Measurements from ENCODE around the gene AQP6. TPM values are rescaled to one million over a fixed set of nuclear protein-coding genes. Genes with fewer than 3 reads are reported as not detected.

AQP6 gene
- total RNA-seq, 2 donors from 2014 or later = 0.20 TPM; not detected in 1

DNA sequence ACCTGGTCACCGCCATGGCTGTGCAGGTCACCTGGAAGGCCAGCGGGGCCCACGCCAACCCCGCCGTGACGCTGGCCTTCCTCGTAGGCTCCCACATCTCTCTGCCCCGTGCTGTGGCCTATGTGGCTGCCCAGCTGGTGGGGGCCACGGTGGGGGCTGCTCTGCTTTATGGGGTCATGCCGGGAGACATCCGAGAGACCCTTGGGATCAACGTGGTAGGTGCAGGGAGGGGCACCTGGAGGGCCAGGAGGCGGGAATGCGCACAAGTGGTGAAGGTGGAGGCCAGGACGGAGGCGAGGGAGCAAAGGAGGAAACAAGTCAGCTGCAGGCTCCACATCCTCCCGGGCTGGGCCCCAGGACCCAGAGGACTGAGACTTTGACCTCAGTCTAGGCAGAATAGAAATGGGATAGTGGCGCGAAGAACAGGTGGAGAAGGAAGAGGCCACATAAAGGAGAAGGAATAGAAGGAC lies 649 bp downstream of the AQP6 start:
- WGBS, 2 experiments (ENCODE audit: insufficient coverage in 1 of 2, insufficient read length in 1 of 2) = 92 to 94% methylated on average over 15 to 19 of the region's 19 CpGs

DNA sequence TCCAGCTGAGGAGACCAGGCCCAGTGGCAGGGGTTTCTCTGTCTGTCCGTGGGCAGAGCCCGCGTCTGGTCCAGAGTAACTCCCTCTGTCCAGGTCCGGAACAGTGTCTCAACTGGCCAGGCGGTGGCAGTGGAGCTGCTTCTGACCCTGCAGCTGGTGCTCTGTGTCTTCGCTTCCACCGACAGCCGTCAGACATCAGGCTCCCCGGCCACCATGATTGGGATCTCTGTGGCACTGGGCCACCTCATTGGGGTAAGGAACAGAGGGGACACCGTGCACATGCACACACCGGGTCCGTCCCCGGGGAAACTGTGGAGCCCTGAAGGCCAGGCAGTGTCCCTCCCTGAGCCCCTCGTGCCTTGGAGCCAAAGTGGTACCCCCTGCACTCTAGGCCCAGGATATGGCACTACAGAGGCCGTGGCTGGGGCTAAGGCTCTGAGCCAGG lies 1.5 kb downstream of the AQP6 start:
- H3K9me3 Mint-ChIP-seq = no peaks in the 10 kb centered on the region
- H3K4me1 Mint-ChIP-seq = peaks cover 11% of the 10 kb centered on the region
- peak; percentile 70 for TF ChIP-seq CTCF (conservative IDR thresholded peaks at IDR 0.05)
- Histone ChIP-seq H3K36me3 (ENCODE audit: control insufficient read depth, insufficient read depth, low read length) (no peaks in the 10 kb centered on the region), H3K27ac (ENCODE audit: low read depth, low read length) (no peak overlapping the region), H3K9me3 (ENCODE audit: control insufficient read depth, low read length) (no peaks in the 10 kb centered on the region), H3K27me3 (ENCODE audit: control insufficient read depth, insufficient read depth, low read length, poor library complexity, severe bottlenecking) (peaks cover 22% of the 10 kb centered on the region), H3K4me1 (ENCODE audit: control insufficient read depth, insufficient read depth, low read length) (peaks cover 3% of the 10 kb centered on the region), H3K9ac (ENCODE audit: extremely low read depth, low read length, poor library complexity, severe bottlenecking) (no peak overlapping the region), H3K4me3 (ENCODE audit: low read length) (no peak overlapping the region)
- no peak overlapping the region for H3K4me3 Mint-ChIP-seq
- peaks cover 17% of the 10 kb centered on the region for H3K27me3 Mint-ChIP-seq (ENCODE audit: insufficient read depth)
- 82 to 87% methylated on average over 7 to 15 of the region's 15 CpGs for WGBS, 2 experiments (ENCODE audit: insufficient coverage in 1 of 2, insufficient read length in 1 of 2)
- peak; percentile 84 for DNase-seq
- no peak overlapping the region for H3K27ac Mint-ChIP-seq
- no peaks in the 10 kb centered on the region for H3K36me3 Mint-ChIP-seq (ENCODE audit: low read depth)

More for the DNA sequence above, 649 bp downstream of the AQP6 start:
- no peak overlapping the region for H3K4me3 ChIP-seq (ENCODE audit: low read length)
- Mint-ChIP-seq H3K9me3 (no peaks in the 10 kb centered on the region), H3K4me1 (peaks cover 3% of the 10 kb centered on the region), H3K27ac (no peak overlapping the region), H3K4me3 (no peak overlapping the region), H3K27me3 (ENCODE audit: insufficient read depth) (peaks cover 15% of the 10 kb centered on the region), H3K36me3 (ENCODE audit: low read depth) (no peaks in the 10 kb centered on the region)
- H3K9ac ChIP-seq (ENCODE audit: extremely low read depth, low read length, poor library complexity, severe bottlenecking) = no peak overlapping the region
- no peaks in the 10 kb centered on the region for H3K4me1 ChIP-seq (ENCODE audit: control insufficient read depth, insufficient read depth, low read length)
- H3K36me3 ChIP-seq (ENCODE audit: control insufficient read depth, insufficient read depth, low read length) = no peaks in the 10 kb centered on the region
- no peak overlapping the region for H3K27ac ChIP-seq (ENCODE audit: low read depth, low read length)
- no peak for DNase-seq
- H3K9me3 ChIP-seq (ENCODE audit: control insufficient read depth, low read length) = no peaks in the 10 kb centered on the region
- TF ChIP-seq CTCF (conservative IDR thresholded peaks at IDR 0.05) = no peak
- peaks cover 31% of the 10 kb centered on the region for H3K27me3 ChIP-seq (ENCODE audit: control insufficient read depth, insufficient read depth, low read length, poor library complexity, severe bottlenecking)

DNA sequence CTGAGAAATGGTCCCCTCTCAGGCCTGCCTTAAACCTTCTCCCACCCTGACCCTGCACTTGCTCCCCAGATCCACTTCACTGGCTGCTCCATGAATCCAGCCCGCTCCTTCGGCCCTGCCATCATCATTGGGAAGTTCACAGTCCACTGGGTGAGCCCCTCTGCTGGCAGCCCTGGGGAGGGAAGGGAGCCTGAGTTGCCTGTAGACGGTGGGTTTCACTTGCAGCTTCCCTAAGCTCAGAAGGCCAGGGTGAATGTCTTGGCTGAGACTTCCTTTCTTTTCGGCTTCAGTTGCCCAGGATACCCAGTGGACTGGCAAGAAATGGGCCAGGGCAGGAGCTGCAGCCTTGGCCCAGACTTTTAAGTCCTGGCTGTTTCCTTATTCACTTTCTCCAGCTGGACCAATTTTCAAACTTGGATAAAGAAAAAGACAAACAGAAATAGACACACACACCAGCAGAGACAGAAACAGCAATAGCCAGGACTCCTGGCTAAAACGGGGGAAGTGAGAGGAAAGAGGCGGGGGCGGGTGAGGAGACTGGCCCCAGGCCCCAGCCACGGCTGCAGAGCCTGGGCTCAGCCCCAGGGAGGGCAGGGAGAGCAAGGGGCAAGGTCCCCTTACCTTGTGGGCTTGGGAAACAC lies 2.0 kb downstream of the AQP6 start:
- no peaks in the 10 kb centered on the region for H3K9me3 Mint-ChIP-seq
- H3K36me3 Mint-ChIP-seq (ENCODE audit: low read depth) = no peaks in the 10 kb centered on the region
- Histone ChIP-seq H3K27ac (ENCODE audit: low read depth, low read length) (no peak overlapping the region), H3K4me1 (ENCODE audit: control insufficient read depth, insufficient read depth, low read length) (peaks cover 3% of the 10 kb centered on the region), H3K27me3 (ENCODE audit: control insufficient read depth, insufficient read depth, low read length, poor library complexity, severe bottlenecking) (peaks cover 17% of the 10 kb centered on the region), H3K36me3 (ENCODE audit: control insufficient read depth, insufficient read depth, low read length) (no peaks in the 10 kb centered on the region), H3K4me3 (ENCODE audit: low read length) (no peak overlapping the region), H3K9ac (ENCODE audit: extremely low read depth, low read length, poor library complexity, severe bottlenecking) (no peak overlapping the region), H3K9me3 (ENCODE audit: control insufficient read depth, low read length) (no peaks in the 10 kb centered on the region)
- WGBS, 2 experiments (ENCODE audit: insufficient coverage in 1 of 2, insufficient read length in 1 of 2) = 90 to 100% methylated on average over 1 to 8 of the region's 8 CpGs
- H3K27me3 Mint-ChIP-seq (ENCODE audit: insufficient read depth) = peaks cover 17% of the 10 kb centered on the region
- no peak overlapping the region for H3K27ac Mint-ChIP-seq
- H3K4me1 Mint-ChIP-seq = peaks cover 17% of the 10 kb centered on the region
- H3K4me3 Mint-ChIP-seq = no peak overlapping the region
- TF ChIP-seq CTCF (conservative IDR thresholded peaks at IDR 0.05) = no peak
- peak; percentile 66 for DNase-seq

All from endodermal cell (in vitro differentiated cells).